K562 (cell line): Measurements from ENCODE around the gene RNF180.

Experiments used
- BHLHE40 ChIP-seq: IDR thresholded peaks from 2 replicates; pipeline ENCODE4 v1.6.1; 2011; ENCODE audit warnings: low read length, improper control_type of control experiment
- CREM ChIP-seq: IDR thresholded peaks from 2 replicates; pipeline ENCODE4 v1.6.1; 2014; ENCODE audit warnings: antibody characterized with exemption, low read depth
- CTCF ChIP-seq, 3 experiments: IDR thresholded peaks in 2 of 3; conservative IDR thresholded peaks in 1 of 3; 2 replicates each; pipeline ENCODE4 v1.5.1; 2011 to 2012; ENCODE audit warnings: low read length in 3 of 3, mild to moderate bottlenecking in 3 of 3, control low read depth in 2 of 3, improper control_type of control experiment in 1 of 3, inconsistent platforms in 1 of 3, low read depth in 1 of 3, mixed read lengths in 1 of 3, moderate library complexity in 1 of 3; ENCODE audit not compliant: insufficient read depth in 2 of 3
- MNT ChIP-seq, 2 experiments: fragments of 450-650 bp; conservative IDR thresholded peaks; 2 replicates each; pipeline ENCODE4 v1.6.1; 2017; ENCODE audit warnings: mild to moderate bottlenecking in 2 of 2, moderate library complexity in 2 of 2
- TGIF2 ChIP-seq: sonication (generic); formaldehyde crosslinking; IDR thresholded peaks from 2 replicates; pipeline ENCODE4 v1.8.1; 2022; ENCODE audit warnings: mild to moderate bottlenecking, missing genetic modification reagents, moderate library complexity
- YY1 ChIP-seq, 3 experiments: IDR thresholded peaks; 2 replicates each; pipeline ENCODE4 v1.6.1; 2011; ENCODE audit warnings: low read length in 2 of 3, mild to moderate bottlenecking in 2 of 3, moderate library complexity in 2 of 3, borderline replicate concordance in 1 of 3, control low read depth in 1 of 3, low read depth in 1 of 3; ENCODE audit not compliant: insufficient read depth in 3 of 3, insufficient replicate concordance in 2 of 3, control insufficient read depth in 1 of 3, insufficient read length in 1 of 3; ENCODE audit errors: extremely low read depth in 1 of 3
- ZBTB12 ChIP-seq: fragments of 250-450 bp; sonication (Bioruptor Pico); IDR thresholded peaks from 2 replicates; pipeline ENCODE4 v1.4.0; 2020
- ZC3H4 ChIP-seq: sonication (generic); formaldehyde crosslinking; IDR thresholded peaks from 2 replicates; pipeline ENCODE4 v1.9.0; 2021; ENCODE audit warnings: missing genetic modification reagents, borderline replicate concordance

GRCh38 chr5:64273276-64273675 is 107.6 kb downstream of the RNF180 start:
- TF ChIP-seq CTCF (IDR thresholded peaks at IDR 0.05 in 2 of 3, conservative IDR thresholded peaks at IDR 0.05 in 1 of 3; ENCODE audit: insufficient read depth in 2 of 3, low read depth in 1 of 3, low read length in 3 of 3) (no peak), ZBTB12 (no peak), MNT (conservative IDR thresholded peaks at IDR 0.05) (no peak), YY1 (IDR thresholded peaks at IDR 0.05; ENCODE audit: borderline replicate concordance in 1 of 3, control insufficient read depth in 1 of 3, extremely low read depth in 1 of 3, insufficient read depth in 3 of 3, insufficient read length in 1 of 3, insufficient replicate concordance in 2 of 3, low read depth in 1 of 3, low read length in 2 of 3) (no peak), BHLHE40 (no peak), ZC3H4 (no peak), TGIF2 (CRISPR knock-in tag) (no peak), CREM (no peak)
